Measurements from ENCODE around the gene INPP5D. TPM values are rescaled to one million over a fixed set of nuclear protein-coding genes. Genes with fewer than 3 reads are reported as not detected.

The INPP5D gene
- total and polyA plus RNA-seq, 4 donors: 7.6 to 26.1 (median 25.3) TPM

DNA sequence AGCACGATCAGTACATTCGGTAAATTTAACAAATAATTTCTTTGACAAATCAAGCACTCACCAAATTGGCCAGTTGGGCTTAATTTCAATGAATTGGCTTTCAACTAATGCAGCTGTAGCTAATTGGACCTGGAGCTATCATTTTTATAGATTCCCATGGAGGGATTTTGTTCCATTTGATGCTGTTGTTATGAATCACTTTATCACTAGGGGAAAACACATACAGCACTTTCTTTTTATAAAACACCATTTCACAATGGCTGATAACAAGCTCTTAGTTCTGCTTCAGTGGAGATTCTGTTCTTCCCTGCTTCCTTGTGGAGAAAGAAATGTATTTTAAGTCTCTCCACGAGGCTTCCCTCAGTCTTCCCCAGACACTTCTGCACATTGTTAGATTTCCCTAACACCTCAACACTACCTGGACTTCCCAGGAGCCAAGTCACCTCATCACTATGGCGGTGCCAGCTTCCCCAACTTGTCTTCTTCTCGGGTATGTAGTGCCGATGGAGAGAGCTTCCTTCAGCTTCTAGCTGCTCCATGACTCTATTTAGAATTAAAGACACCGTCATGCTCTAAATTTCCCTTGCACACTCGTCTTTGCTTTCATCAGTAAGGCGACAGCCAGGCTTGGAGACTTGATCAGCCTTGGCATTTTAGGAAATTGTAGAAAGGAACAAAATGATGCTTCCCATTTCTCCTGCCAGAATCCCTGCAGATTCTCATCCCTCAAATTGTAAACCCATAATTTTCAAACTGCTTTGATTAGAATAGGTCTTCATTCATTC lies 72.0 kb downstream of the INPP5D start:
- Histone ChIP-seq H3K27me3 (ENCODE audit: control insufficient read depth in 3 of 3, insufficient read depth in 3 of 3, low read length in 2 of 3) (no peaks in the 10 kb centered on the region), H3K27ac (ENCODE audit: low read depth in 1 of 2, low read length in 1 of 2) (no peak overlapping the region), H3K9me3 (ENCODE audit: control insufficient read depth in 4 of 4, insufficient read depth in 3 of 4, low read length in 3 of 4) (no peaks in the 10 kb centered on the region), H3K4me1 (ENCODE audit: control insufficient read depth in 5 of 5, insufficient read depth in 5 of 5, low read length in 5 of 5) (no peaks in the 10 kb centered on the region), H3K4me3 (no peak overlapping the region), H3K36me3 (ENCODE audit: control insufficient read depth in 4 of 4, insufficient read depth in 4 of 4, low read length in 4 of 4) (peaks cover 0 to 11% (median 0%) of the 10 kb centered on the region in 4 donors), H3K9ac (ENCODE audit: insufficient read depth in 1 of 2, low read length in 2 of 2) (no peak overlapping the region)
- no peak for DNase-seq
- 87 to 93% methylated on average over 9 of the region's 9 CpGs for WGBS, 2 donors
- TF ChIP-seq, protein P1, sequence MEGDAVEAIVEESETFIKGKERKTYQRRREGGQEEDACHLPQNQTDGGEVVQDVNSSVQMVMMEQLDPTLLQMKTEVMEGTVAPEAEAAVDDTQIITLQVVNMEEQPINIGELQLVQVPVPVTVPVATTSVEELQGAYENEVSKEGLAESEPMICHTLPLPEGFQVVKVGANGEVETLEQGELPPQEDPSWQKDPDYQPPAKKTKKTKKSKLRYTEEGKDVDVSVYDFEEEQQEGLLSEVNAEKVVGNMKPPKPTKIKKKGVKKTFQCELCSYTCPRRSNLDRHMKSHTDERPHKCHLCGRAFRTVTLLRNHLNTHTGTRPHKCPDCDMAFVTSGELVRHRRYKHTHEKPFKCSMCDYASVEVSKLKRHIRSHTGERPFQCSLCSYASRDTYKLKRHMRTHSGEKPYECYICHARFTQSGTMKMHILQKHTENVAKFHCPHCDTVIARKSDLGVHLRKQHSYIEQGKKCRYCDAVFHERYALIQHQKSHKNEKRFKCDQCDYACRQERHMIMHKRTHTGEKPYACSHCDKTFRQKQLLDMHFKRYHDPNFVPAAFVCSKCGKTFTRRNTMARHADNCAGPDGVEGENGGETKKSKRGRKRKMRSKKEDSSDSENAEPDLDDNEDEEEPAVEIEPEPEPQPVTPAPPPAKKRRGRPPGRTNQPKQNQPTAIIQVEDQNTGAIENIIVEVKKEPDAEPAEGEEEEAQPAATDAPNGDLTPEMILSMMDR (IDR thresholded peaks at IDR 0.05; ENCODE audit: control extremely low read depth, extremely low read depth): no peak
- ATAC-seq (ENCODE audit: insufficient read depth, low FRiP score): no peak

DNA sequence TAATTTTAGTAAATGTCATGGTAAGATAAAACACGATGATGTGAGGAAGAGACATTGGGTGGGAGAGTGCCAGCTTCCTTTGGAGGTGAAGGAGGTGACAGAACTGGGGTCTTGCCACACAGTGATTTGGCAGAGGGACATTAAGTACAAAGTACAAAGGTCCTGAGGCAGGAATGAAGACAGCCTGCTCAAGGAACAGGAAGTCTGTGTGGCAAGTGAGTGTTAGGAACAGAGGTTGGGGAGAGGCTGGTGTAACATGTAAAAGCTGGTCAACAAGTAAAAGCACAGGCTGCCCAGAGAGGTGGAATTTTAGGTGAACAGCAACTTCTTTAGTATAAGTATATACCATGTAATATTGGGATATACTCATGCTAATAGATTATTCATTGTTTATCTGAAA lies 73.1 kb downstream of the INPP5D start:
- TF ChIP-seq, protein P1 (IDR thresholded peaks at IDR 0.05; ENCODE audit: control extremely low read depth, extremely low read depth): no peak
- no peak for DNase-seq
- Histone ChIP-seq H3K4me1 (ENCODE audit: control insufficient read depth in 5 of 5, insufficient read depth in 5 of 5, low read length in 5 of 5) (no peaks in the 10 kb centered on the region), H3K36me3 (ENCODE audit: control insufficient read depth in 4 of 4, insufficient read depth in 4 of 4, low read length in 4 of 4) (peaks cover 0 to 11% (median 0%) of the 10 kb centered on the region in 4 donors), H3K9ac (ENCODE audit: insufficient read depth in 1 of 2, low read length in 2 of 2) (no peak overlapping the region), H3K27me3 (ENCODE audit: control insufficient read depth in 3 of 3, insufficient read depth in 3 of 3, low read length in 2 of 3) (no peaks in the 10 kb centered on the region), H3K4me3 (no peak overlapping the region), H3K27ac (ENCODE audit: low read depth in 1 of 2, low read length in 1 of 2) (no peak overlapping the region), H3K9me3 (ENCODE audit: control insufficient read depth in 4 of 4, insufficient read depth in 3 of 4, low read length in 3 of 4) (no peaks in the 10 kb centered on the region)
- WGBS, 2 donors: 0 to 90% methylated on average over 1 of the region's 1 CpG
- no peak for ATAC-seq (ENCODE audit: insufficient read depth, low FRiP score)

- DNase-seq (no peak), ATAC-seq (ENCODE audit: insufficient read depth, low FRiP score) (no peak)
- WGBS, 2 donors: 94 to 96% methylated on average over 1 of the region's 1 CpG
Measured at GRCh38 chr2:233135421-233135820, 75.3 kb downstream of the INPP5D start.

More at GRCh38 chr2:233135421-233135820, 75.3 kb downstream of the INPP5D start:
- peaks cover 0 to 6% (median 0%) of the 10 kb centered on the region in 5 donors for H3K4me1 ChIP-seq (ENCODE audit: control insufficient read depth in 5 of 5, insufficient read depth in 5 of 5, low read length in 5 of 5)
- H3K4me3 ChIP-seq: no peak overlapping the region
- no peak overlapping the region for H3K27ac ChIP-seq (ENCODE audit: low read depth in 1 of 2, low read length in 1 of 2)
- TF ChIP-seq, protein P1 (IDR thresholded peaks at IDR 0.05; ENCODE audit: control extremely low read depth, extremely low read depth): no peak
- H3K36me3 ChIP-seq (ENCODE audit: control insufficient read depth in 4 of 4, insufficient read depth in 4 of 4, low read length in 4 of 4): peaks cover 0 to 14% (median 0%) of the 10 kb centered on the region in 4 donors
- no peaks in the 10 kb centered on the region for H3K27me3 ChIP-seq (ENCODE audit: control insufficient read depth in 3 of 3, insufficient read depth in 3 of 3, low read length in 2 of 3)
- no peak overlapping the region for H3K9ac ChIP-seq (ENCODE audit: insufficient read depth in 1 of 2, low read length in 2 of 2)
- H3K9me3 ChIP-seq (ENCODE audit: control insufficient read depth in 4 of 4, insufficient read depth in 3 of 4, low read length in 3 of 4): no peaks in the 10 kb centered on the region

Measured in lung (tissue), 12 donors.